DMS53 (cell line): ENCODE results near the gene PYDC1.
"Not testable (repeated sequence)": the region's sequence is repeated elsewhere in the genome, so short reads cannot be mapped to it uniquely, and the experiment has no call there.

Experiments
- DNase-seq: peaks from one replicate; lab custom pipeline; 2025; lab: John Stamatoyannopoulos, UW

Gene PYDC1

DNA sequence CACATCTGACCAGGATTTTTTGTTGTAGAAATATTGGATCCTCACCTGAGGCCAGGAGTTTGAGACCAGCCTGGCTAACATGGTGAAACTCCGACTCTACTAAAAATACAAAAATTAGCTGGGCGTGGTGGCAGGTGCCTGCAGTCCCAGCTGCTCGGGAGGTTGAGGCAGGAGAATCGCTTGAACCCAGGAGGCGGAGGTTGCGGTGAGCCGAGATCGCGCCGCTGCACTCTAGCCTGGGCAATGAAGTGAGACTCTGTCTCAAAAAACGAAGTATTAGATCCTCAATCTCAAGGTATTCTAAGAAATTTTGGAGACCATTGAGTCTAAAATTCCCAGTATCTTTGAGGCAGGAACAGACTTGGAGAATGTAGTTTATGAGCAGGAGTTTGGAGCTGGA, 21.1 kb downstream of the PYDC1 start:
- DNase-seq, result not testable (repeated sequence)

GRCh38 chr16:31194898-31195297, 22.0 kb downstream of the PYDC1 start:
- DNase-seq, result no peak

DNA sequence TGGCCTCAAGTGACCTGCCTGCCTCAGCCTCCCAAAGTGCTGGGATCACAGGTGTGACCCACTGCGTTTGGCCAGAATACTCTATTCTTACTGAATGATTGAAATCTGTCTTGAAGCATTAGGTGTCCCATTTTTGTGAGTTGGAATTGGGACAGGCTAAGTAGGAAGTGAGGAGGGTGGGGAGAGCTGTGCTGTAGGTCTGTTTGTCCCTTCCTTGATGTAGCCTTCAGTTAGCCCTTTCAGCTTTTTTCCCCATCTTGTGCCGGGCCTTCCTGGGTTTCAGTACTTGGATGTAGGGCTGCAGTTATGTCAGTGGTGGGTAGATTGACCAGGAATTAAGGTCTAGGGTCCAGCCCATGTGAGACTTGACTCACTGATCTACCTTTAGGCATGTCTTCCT, 23.1 kb downstream of the PYDC1 start:
- no peak for DNase-seq

DNA sequence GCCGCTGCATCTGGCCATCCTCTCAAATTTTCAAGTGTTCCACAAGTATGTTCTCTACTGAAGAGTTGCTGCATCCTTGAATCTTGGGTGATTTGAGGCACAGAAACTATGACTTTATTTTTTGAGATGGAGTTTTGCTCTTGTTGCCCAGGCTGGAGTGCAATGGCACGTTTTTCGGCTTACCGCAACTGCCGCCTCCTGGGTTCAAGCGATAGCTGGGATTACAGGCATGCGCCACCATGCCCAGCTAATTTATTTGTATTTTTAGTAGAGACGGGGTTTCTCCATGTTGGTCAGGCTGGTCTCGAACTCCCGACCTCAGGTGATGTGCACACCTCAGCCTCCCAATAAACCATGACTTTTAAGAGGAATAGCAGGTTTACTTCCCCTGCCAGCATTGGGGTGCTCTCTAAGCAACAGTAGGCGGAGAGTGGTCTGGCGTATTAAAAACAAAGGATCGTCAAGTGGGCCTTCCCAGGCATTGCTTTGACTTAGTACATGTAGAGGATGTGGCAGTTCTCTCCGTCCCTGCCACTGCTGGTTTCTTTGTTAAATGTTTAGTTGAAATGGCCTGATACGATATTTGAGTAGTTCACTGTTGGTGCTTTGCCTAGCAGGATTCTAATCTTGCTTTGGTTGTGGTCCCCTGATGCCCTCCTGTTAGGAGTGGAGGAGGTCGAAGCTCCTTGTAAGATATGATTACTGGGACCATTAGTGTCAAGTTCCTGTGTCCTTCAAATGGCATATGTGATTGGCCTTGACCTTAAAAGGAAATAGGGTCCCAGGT, 23.9 kb downstream of the PYDC1 start:
- no peak for DNase-seq

GRCh38 chr16:31191697-31192428, 25.1 kb downstream of the PYDC1 start:
- no peak for DNase-seq

DNA sequence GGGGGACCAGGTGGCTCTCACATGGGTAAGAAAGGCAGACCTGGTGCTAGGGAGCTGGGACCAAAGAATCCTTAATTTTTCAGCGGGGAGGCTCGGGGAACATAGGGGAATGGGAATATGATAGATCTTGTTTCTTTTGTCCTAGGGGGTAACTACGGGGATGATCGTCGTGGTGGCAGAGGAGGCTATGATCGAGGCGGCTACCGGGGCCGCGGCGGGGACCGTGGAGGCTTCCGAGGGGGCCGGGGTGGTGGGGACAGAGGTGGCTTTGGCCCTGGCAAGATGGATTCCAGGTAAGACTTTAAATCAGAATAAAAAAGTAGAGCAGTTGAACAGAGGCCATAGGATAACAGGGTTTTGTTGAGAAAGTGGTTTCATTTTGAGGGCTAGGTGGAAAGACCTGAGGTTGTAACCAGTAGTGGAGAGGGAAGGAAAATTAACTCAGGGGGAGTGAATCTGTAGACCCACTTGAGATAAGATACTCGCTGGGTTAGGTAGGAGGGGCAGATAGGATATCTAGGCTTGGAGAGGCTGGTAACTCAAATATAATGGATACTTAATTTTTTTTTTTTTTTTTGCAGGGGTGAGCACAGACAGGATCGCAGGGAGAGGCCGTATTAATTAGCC, 26.0 kb downstream of the PYDC1 start:
- no peak for DNase-seq

- DNase-seq, result no peak
Measured at GRCh38 chr16:31190061-31190460, 26.9 kb downstream of the PYDC1 start.

GRCh38 chr16:31189412-31189778, 27.5 kb downstream of the PYDC1 start:
- DNase-seq, result no peak

DNA sequence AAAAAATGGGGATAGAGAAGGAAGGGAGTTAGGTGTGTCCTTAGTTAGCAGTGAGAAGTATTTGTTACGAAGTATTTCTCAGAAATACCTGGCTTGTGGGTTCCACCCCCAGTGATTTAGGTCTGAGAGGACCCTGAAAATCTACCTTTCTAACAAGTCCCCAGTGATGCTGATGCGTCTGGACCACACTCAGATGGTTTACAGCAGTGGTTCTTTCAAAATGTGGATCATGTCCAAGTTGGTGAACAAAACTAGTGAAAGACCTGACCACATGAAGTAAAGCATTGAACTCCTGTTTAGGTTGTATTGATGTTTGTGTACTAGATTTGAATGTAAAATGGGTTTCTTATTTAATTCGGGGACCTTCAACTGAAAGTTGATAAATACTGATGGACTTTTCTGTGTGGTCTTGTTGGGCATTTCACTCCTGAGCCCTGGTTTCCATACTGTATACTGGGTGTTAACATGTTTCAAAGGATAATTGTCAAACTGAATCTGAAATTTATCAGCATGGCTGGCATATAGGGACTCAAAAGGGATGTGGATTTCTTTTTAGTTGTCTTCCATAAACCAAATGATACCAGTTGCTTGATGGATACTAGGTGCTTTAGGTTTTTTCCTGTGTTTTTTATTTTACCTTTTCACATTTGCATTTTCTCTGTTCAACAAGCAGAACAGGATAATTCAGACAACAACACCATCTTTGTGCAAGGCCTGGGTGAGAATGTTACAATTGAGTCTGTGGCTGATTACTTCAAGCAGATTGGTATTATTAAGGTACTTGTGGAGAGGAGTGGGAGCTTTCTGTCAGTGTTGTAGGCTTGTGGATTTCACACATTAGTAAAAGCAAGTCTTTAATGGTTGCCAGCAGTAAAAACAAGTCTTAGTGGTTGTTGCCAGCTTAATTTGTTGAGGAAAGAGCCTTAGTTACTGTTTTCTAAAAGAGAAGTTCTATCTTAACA, 28.2 kb downstream of the PYDC1 start:
- no peak for DNase-seq

GRCh38 chr16:31187808-31188189, 29.1 kb downstream of the PYDC1 start:
- no peak for DNase-seq

DNA sequence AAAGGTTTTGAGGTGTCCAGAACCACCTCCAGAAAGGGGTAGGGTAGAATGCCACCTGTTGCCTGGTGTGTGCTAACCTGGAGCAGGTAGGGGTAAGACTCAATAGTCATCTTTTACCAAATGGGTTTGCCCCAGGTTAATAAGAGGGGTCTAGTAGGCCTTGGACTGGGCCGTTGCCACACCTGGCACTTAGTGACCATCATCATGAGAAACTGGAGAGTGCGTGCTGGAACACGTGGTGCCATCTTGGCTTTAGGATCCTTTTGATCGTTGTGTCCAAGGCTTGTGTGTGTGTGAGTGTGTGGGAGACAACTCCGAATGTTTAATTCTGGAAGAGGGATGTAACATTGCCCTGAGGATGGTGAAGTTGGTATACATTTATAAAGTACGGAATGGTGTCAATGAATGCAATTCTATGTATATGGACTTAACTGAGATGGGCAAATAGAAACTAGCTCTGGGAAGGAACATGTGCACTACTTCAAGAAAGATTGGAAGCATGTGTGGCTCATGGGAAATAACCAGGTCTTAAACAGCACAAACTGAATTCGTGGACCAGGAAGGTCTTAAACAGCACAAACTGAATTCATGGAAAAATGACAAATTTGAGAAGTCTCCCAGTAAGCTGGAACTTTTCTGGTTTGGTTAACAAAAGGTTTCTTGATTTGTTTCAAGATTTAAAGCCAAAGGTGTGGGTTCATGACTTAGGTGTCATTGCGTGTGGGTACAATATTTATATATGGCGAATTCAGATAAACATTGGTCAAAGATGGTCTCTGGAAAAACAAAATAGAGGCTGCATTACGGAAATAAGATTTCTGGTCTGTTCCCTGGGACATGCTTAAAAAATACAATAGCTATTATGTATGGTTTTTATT, 29.8 kb downstream of the PYDC1 start:
- DNase-seq, result no peak

GRCh38 chr16:31186176-31186575, 30.8 kb downstream of the PYDC1 start:
- no peak for DNase-seq

- DNase-seq, result no peak
Measured at GRCh38 chr16:31185339-31185738, 31.6 kb downstream of the PYDC1 start.

DNA sequence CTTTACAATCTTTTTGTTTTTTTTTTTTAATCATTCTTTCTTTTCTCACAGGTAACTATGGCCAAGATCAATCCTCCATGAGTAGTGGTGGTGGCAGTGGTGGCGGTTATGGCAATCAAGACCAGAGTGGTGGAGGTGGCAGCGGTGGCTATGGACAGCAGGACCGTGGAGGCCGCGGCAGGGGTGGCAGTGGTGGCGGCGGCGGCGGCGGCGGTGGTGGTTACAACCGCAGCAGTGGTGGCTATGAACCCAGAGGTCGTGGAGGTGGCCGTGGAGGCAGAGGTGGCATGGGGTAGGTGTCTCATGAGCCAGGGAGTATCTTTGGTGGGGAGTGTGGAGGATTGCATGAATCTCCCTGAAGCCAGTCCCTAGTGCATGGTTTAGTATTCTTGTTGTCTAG, 32.0 kb downstream of the PYDC1 start:
- DNase-seq, result no peak

- no peak for DNase-seq
Measured at GRCh38 chr16:31183432-31184428, 33.2 kb downstream of the PYDC1 start.

DNA sequence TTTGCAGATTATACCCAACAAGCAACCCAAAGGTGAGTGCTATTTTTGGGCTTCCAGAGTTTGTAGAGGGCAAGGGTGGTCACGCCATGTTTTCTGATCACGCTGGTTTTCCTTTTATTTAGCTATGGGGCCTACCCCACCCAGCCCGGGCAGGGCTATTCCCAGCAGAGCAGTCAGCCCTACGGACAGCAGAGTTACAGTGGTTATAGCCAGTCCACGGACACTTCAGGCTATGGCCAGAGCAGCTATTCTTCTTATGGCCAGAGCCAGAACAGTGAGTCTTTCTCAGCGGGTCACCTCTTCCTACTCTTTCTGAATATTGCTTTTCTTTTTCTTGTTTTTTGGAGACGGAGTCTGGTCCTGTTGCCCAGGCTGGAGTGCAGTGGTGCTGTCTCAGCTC, 34.5 kb downstream of the PYDC1 start:
- DNase-seq, result no peak

DNA sequence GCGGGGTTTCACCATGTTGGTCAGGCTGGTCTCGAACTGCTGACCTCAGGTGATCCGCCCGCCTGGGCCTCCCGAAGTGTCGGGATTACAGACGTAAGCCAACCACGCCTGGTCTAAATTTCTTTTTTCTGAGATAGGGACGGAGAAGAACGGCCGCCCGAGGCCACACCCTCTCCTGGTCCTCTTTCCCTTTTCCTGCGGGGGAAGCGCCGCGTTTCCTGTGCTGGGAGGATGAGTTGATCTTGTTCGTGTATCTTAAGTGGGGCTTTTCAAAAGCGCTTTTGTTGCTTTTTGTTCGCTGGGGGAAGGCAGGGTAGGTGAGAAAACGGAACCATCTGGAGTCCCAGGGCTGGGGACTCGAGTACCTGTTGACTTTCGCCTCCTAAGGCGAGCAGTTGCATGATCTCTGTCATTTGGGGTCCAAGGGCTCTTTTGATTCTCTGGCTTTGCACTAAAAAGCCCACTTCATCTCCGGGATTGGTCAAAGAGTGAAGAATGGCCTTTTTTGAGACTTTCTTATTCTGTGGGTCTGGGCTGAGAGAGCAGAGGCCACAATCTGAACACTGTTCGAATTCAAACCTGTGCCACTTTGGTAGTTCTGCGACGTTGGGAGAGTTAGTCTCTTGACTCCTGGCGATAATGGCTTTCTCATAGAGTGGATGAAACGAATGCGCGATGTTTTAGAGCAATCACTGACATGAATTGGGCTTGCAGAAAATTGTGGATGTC, 35.7 kb downstream of the PYDC1 start:
- DNase-seq, result peak; percentile 37

GRCh38 chr16:31179747-31180459, 37.0 kb downstream of the PYDC1 start, which contains the start of gene FUS:
TSS of gene FUS (plus strand) at chr16:31180139. CDS start at chr16:31180215, 76 bp downstream.
- peak; percentile 91 for DNase-seq
